ENCODE data around the gene ZNF438. TPM values are rescaled to one million over a fixed set of nuclear protein-coding genes. Genes with fewer than 3 reads are reported as not detected.

The ZNF438 gene
- total and polyA plus RNA-seq, 2 of the 8 experiments (the other 6 are each of a cell fraction or from before 2014, with no cell fraction given) = 0.95 to 1.7 TPM

DNA sequence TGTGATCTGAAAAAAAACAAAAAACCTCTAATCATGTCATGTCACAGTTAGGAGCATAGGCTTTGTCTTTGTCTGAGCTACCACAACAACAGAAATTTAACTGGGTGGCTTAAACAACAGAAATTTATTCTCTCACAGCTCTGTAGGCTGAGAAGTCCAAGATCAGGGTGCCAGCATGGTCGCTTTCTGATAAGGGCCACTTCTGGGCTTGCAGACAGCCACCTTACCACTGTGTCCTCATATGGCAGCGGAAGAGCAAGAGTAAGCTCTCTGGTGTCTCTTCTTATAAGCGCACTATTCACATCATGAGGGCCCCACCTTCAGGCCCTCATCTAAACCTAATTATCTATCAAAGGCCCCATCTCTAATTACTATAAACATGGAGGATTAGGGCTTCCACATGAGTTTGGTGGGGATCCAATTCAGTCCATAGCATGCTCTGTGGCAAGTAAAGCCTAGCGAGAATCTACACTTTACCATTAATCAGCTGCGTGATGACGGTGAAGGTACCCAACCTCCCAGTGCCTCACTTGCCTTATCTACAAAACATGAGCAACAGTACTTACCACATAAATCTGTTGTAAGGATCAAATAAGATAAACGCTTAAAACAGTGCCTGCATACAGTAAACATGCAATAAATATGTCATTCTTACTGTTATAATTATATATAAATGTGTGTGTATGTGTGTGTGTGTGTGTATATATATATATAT lies 17.3 kb downstream of the ZNF438 start:
- H3K36me3 ChIP-seq (ENCODE audit: control insufficient read depth in 2 of 4, insufficient read depth in 4 of 4, low read length in 3 of 4) = no peaks in the 10 kb centered on the region
- H3K18ac ChIP-seq (ENCODE audit: extremely low read depth, low read length) = no peak overlapping the region
- no peaks in the 10 kb centered on the region for H3K79me1 ChIP-seq (ENCODE audit: low read depth, low read length)
- H3K4ac ChIP-seq (replicated peaks; ENCODE audit: insufficient read length, low read depth, low read length) = no peak overlapping the region
- H2BK120ac ChIP-seq (replicated peaks; ENCODE audit: low read depth, low read length) = no peak overlapping the region
- no peak overlapping the region for H2AK5ac ChIP-seq (ENCODE audit: low read depth, low read length)
- peaks cover 0 to 3% (median 2%) of the 10 kb centered on the region in 4 experiments; a peak in 3 of 7 replicates for H3K4me1 ChIP-seq (replicated peaks in 1 of 4; ENCODE audit: control insufficient read depth in 3 of 4, insufficient read depth in 4 of 4, low read length in 3 of 4)
- no peak overlapping the region for H4K91ac ChIP-seq (replicated peaks; ENCODE audit: insufficient read length, low read length)
- no peak overlapping the region for H3K4me2 ChIP-seq (ENCODE audit: insufficient read depth in 1 of 2, low read depth in 2 of 2, low read length in 2 of 2)
- CTCF ChIA-PET (ENCODE audit: partially characterized antibody) = interaction anchor here (0.6 to 1.1 kb wide), 2 partner anchors 72 to 193 kb away, joined by 3 read pairs; no protein-coding TSS in a partner anchor
- H3K79me2 ChIP-seq (ENCODE audit: control insufficient read depth in 1 of 2, insufficient read depth in 2 of 2, low read length in 2 of 2) = no peaks in the 10 kb centered on the region
- no peaks in the 10 kb centered on the region for H3K27me3 ChIP-seq (replicated peaks in 1 of 4; ENCODE audit: control insufficient read depth in 3 of 4, extremely low read depth in 1 of 4, insufficient read depth in 3 of 4, low read length in 3 of 4)
- no peak overlapping the region for H3K56ac ChIP-seq (replicated peaks; ENCODE audit: insufficient read length, low read depth, low read length)
- H2BK12ac ChIP-seq (ENCODE audit: low read depth, low read length) = no peak overlapping the region
- H3K9ac ChIP-seq (replicated peaks in 1 of 4; ENCODE audit: extremely low read depth in 1 of 4, low read depth in 3 of 4, low read length in 3 of 4) = no peak overlapping the region
- no peak overlapping the region for H4K5ac ChIP-seq (ENCODE audit: insufficient read length, low read depth, low read length)
- DNase-seq (ENCODE audit: low read depth in 1 of 2, low spot score in 2 of 2) (no peak), FAIRE-seq (no peak)
- WGBS, 2 experiments (ENCODE audit: extremely low coverage in 1 of 2, insufficient coverage in 1 of 2, insufficient read length in 1 of 2, insufficient replicate concordance in 2 of 2, low coverage in 1 of 2, low lambda C conversion rate in 2 of 2, missing lambda C conversion rate in 1 of 2) = 94% methylated on average over 7 of the region's 7 CpGs; no CpG with 5 or more reads in 1 of the 2 experiments
- no peak overlapping the region for H3K4me3 ChIP-seq (ENCODE audit: extremely low read depth in 1 of 4, insufficient read depth in 2 of 4, low read depth in 3 of 4, low read length in 4 of 4)
- no peaks in the 10 kb centered on the region for H4K20me1 ChIP-seq (replicated peaks in 1 of 2; ENCODE audit: control insufficient read depth in 1 of 2, insufficient read depth in 2 of 2, low read length in 2 of 2)
- no peak overlapping the region for H2AFZ ChIP-seq (ENCODE audit: low read length)
- no peak overlapping the region for H2BK5ac ChIP-seq (ENCODE audit: low read depth, low read length)
- H3K27ac ChIP-seq (ENCODE audit: low read depth, low read length) = no peak overlapping the region
- no peak overlapping the region for H4K8ac ChIP-seq (ENCODE audit: extremely low read depth, insufficient read depth, low read length)
- no peak overlapping the region for H2BK20ac ChIP-seq (ENCODE audit: low read length)
- TF ChIP-seq E2F6 (IDR thresholded peaks at IDR 0.05) (no peak), CBX8 (IDR thresholded peaks at IDR 0.05; ENCODE audit: borderline replicate concordance, low read depth, low read length) (no peak), EP300 (IDR thresholded peaks at IDR 0.05; ENCODE audit: borderline replicate concordance in 1 of 2, low read depth in 2 of 2, low read length in 2 of 2) (no peak), CHD1 (IDR thresholded peaks at IDR 0.05; ENCODE audit: low read depth, low read length) (no peak)
- H2BK15ac ChIP-seq (ENCODE audit: low read length) = no peak overlapping the region
- POLR2A ChIA-PET (ENCODE audit: partially characterized antibody) = no interaction called here
- no peak overlapping the region for H3K23ac ChIP-seq (ENCODE audit: insufficient read length)
- no peaks in the 10 kb centered on the region; the same call in 1 of the 2 replicates for H3K23me2 ChIP-seq (ENCODE audit: low read depth, low read length)
- no peaks in the 10 kb centered on the region for H3K9me3 ChIP-seq (ENCODE audit: insufficient read depth in 2 of 2, low read depth in 1 of 2, low read length in 1 of 2)
- H3K14ac ChIP-seq (ENCODE audit: insufficient read length) = no peak overlapping the region
